H9 (cell line): ENCODE data around the gene LETM1. TPM values are rescaled to one million over a fixed set of nuclear protein-coding genes. Genes with fewer than 3 reads are reported as not detected.

Source experiments
- DNase-seq: peaks from one replicate; pipeline ENCODE4 v3.0.0-alpha.2; 2017
- H2AFZ ChIP-seq: one replicate; pipeline ENCODE4 v1.6.1; 2013; ENCODE audit warnings: mild to moderate bottlenecking, low read length, control low read depth, moderate library complexity
- H2AK5ac ChIP-seq: 2 replicates; pipeline ENCODE4 v1.6.1; 2013; ENCODE audit warnings: low read length, control low read depth, mixed read lengths; ENCODE audit not compliant: insufficient read length
- H2BK120ac ChIP-seq: one replicate; pipeline ENCODE4 v1.6.1; 2013; ENCODE audit warnings: low read depth, mild to moderate bottlenecking, low read length, control low read depth, inconsistent platforms; ENCODE audit not compliant: poor library complexity, severe bottlenecking
- H2BK12ac ChIP-seq: 2 replicates; pipeline ENCODE4 v1.6.1; 2013; ENCODE audit warnings: low read length, control low read depth, mixed read lengths, low read depth; ENCODE audit not compliant: insufficient read length
- H2BK15ac ChIP-seq: 2 replicates; pipeline ENCODE4 v1.6.1; 2013; ENCODE audit warnings: low read depth, low read length, control low read depth
- H2BK20ac ChIP-seq: one replicate; pipeline ENCODE4 v1.6.1; 2013; ENCODE audit warnings: low read depth, mild to moderate bottlenecking, low read length, control low read depth, inconsistent platforms; ENCODE audit not compliant: poor library complexity, severe bottlenecking
- H2BK5ac ChIP-seq: 2 replicates; pipeline ENCODE4 v1.6.1; 2013; ENCODE audit warnings: low read length, control low read depth, mixed read lengths; ENCODE audit not compliant: insufficient read length
- H3K14ac ChIP-seq: 2 replicates; pipeline ENCODE4 v1.6.1; 2013; ENCODE audit warnings: low read length, control low read depth; ENCODE audit not compliant: insufficient read depth
- H3K18ac ChIP-seq: 2 replicates; pipeline ENCODE4 v1.6.1; 2013; ENCODE audit warnings: low read depth, mild to moderate bottlenecking, mixed read lengths, low read length, control low read depth; ENCODE audit not compliant: insufficient read length
- H3K23ac ChIP-seq: 2 replicates; pipeline ENCODE4 v1.6.1; 2013; ENCODE audit warnings: low read length, control low read depth, mixed read lengths, low read depth; ENCODE audit not compliant: insufficient read length
- H3K23me2 ChIP-seq: 2 replicates; pipeline ENCODE4 v1.6.1; 2013; ENCODE audit warnings: low read depth, mild to moderate bottlenecking, mixed read lengths, low read length, control low read depth; ENCODE audit not compliant: insufficient read length, poor library complexity, severe bottlenecking
- H3K27ac ChIP-seq: 2 replicates; pipeline ENCODE4 v1.5.1; 2013; ENCODE audit warnings: low read length, control low read depth, mixed read lengths, low read depth; ENCODE audit not compliant: insufficient read length
- H3K27me3 ChIP-seq: 2 replicates; pipeline ENCODE4 v1.6.1; 2013; ENCODE audit warnings: low read length, control low read depth, inconsistent platforms; ENCODE audit not compliant: insufficient read depth
- H3K4ac ChIP-seq: 2 replicates; pipeline ENCODE4 v1.6.1; 2013; ENCODE audit warnings: low read depth, mild to moderate bottlenecking, control low read depth, inconsistent platforms, low read length, moderate library complexity
- H3K4me1 ChIP-seq: 2 replicates; pipeline ENCODE4 v1.6.1; 2013; ENCODE audit warnings: low read length, control low read depth, inconsistent platforms; ENCODE audit not compliant: insufficient read depth
- H3K4me2 ChIP-seq: 2 replicates; pipeline ENCODE4 v1.6.1; 2013; ENCODE audit warnings: low read length, control low read depth, mixed read lengths; ENCODE audit not compliant: insufficient read length, insufficient read depth
- H3K56ac ChIP-seq: 2 replicates; pipeline ENCODE4 v1.6.1; 2013; ENCODE audit warnings: low read depth, mild to moderate bottlenecking, mixed read lengths, low read length, control low read depth; ENCODE audit not compliant: insufficient read length
- H3K79me1 ChIP-seq: 2 replicates; pipeline ENCODE4 v1.6.1; 2013; ENCODE audit warnings: low read depth, mild to moderate bottlenecking, moderate library complexity, low read length, control low read depth, inconsistent platforms; ENCODE audit not compliant: insufficient read depth, poor library complexity, severe bottlenecking
- H3K79me2 ChIP-seq: 2 replicates; pipeline ENCODE4 v1.6.1; 2013; ENCODE audit warnings: low read length, control low read depth, inconsistent platforms; ENCODE audit not compliant: insufficient read depth
- H3K9ac ChIP-seq: 2 replicates; pipeline ENCODE4 v1.6.1; 2013; ENCODE audit warnings: low read length, control low read depth, mixed read lengths; ENCODE audit not compliant: insufficient read length; ENCODE audit errors: extremely low read depth
- H3K9me3 ChIP-seq: one replicate; pipeline ENCODE4 v1.6.1; 2013; ENCODE audit warnings: low read depth, low read length, inconsistent platforms; ENCODE audit not compliant: control insufficient read depth
- H3T11ph ChIP-seq: one replicate; pipeline ENCODE4 v1.6.1; 2013; ENCODE audit warnings: mild to moderate bottlenecking, low read length, control low read depth, inconsistent platforms
- H4K20me1 ChIP-seq: one replicate; pipeline ENCODE4 v1.6.1; 2013; ENCODE audit not compliant: control insufficient read depth, insufficient read length, insufficient read depth
- H4K5ac ChIP-seq: 2 replicates; pipeline ENCODE4 v1.6.1; 2013; ENCODE audit warnings: low read depth, mild to moderate bottlenecking, mixed read lengths, low read length, control low read depth; ENCODE audit not compliant: insufficient read length
- H4K8ac ChIP-seq: replicated peaks from 2 replicates; pipeline ENCODE4 v1.6.1; 2013; ENCODE audit warnings: low read length, control low read depth, mixed read lengths, low read depth; ENCODE audit not compliant: insufficient read length
- H4K91ac ChIP-seq: 2 replicates; pipeline ENCODE4 v1.6.1; 2013; ENCODE audit warnings: low read depth, mild to moderate bottlenecking, moderate library complexity, mixed read lengths, low read length, control low read depth; ENCODE audit not compliant: insufficient read length
- H3K27ac Mint-ChIP-seq, 3 experiments: 2 replicates in 2 of 3; 3 replicates in 1 of 3; pipeline ENCODE4 v1.8.0; 2020 to 2021; ENCODE audit warnings: mixed read lengths in 3 of 3, mild to moderate bottlenecking in 1 of 3, moderate library complexity in 1 of 3
- H3K27me3 Mint-ChIP-seq: 2 replicates; pipeline ENCODE4 v1.8.0; 2021; ENCODE audit warnings: low read depth, mild to moderate bottlenecking, moderate library complexity, mixed read lengths
- H3K36me3 Mint-ChIP-seq, 3 experiments: 2 replicates in 2 of 3; 3 replicates in 1 of 3; pipeline ENCODE4 v1.8.0; 2020 to 2021; ENCODE audit warnings: low read depth in 3 of 3, mixed read lengths in 3 of 3; ENCODE audit not compliant: insufficient read depth in 1 of 3
- H3K4me1 Mint-ChIP-seq, 2 experiments: 2 replicates each; pipeline ENCODE4 v1.8.0; 2020; ENCODE audit warnings: mixed read lengths in 2 of 2
- H3K4me3 Mint-ChIP-seq, 2 experiments: 2 replicates in 1 of 2; 3 replicates in 1 of 2; pipeline ENCODE4 v1.8.0; 2020 to 2021; ENCODE audit warnings: mild to moderate bottlenecking in 2 of 2, mixed read lengths in 2 of 2, moderate library complexity in 1 of 2
- H3K9me3 Mint-ChIP-seq, 2 experiments: 2 replicates in 1 of 2; 3 replicates in 1 of 2; pipeline ENCODE4 v1.8.0; 2020; ENCODE audit warnings: mild to moderate bottlenecking in 2 of 2, mixed read lengths in 2 of 2, moderate library complexity in 1 of 2
- WGBS: extraction: QIAGEN DNeasy Blood & Tissue Kit; methylation state at CpG from one replicate; pipeline ENCODE4 v1.1.7; 2013; ENCODE audit warnings: missing lambda C conversion rate, low lambda C conversion rate, mixed read lengths; ENCODE audit not compliant: insufficient read length; ENCODE audit errors: extremely low coverage; 5-methylcytosine and 5-hydroxymethylcytosine counted together
- total RNA-seq: library from RNA; stranded (reverse); gene quantifications from 2 replicates; pipeline ENCODE4 v1.2.1, GENCODE V29; 2021
- TF ChIP-seq, protein P1 (sequence below): fragments of 200-600 bp; sonication (generic); conservative IDR thresholded peaks from 3 replicates; pipeline ENCODE4 v1.8.0; 2021; ENCODE audit warnings: antibody characterized with exemption, mild to moderate bottlenecking

Gene LETM1
- total RNA-seq, 1 experiment from 2014 or later: 43.4 TPM

DNA sequence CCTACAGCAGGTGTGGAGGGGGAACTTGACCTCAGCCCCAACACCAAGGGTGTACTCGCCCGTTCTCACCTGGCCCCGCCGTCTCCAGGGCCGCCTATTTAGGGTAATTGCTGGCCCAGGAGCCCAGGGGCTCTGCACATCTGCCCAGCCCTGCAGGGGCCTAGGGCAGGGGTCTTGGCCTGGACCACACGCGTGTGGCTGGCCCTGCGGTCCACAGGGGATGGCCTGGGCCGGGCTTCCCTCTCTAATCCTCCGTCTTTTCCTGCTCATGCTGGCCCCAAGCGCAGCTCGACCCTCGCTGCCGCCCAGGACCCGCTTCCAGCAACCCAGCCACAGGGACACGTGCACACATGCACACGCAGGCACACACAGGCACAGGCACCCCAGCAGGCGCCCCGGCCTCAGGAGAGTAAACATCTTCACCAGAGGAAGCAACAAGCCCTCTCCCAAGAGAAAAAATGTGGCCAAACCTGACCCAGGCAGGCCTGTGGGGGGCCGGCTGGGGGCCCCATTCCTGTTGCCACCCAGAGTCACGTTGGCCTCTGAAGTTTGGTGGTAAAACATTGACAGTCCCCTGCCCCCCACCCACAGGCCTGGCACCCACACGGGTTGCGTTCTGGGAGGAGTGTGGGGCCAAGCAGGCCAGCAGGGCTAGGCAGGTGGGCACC is 87.5 kb downstream of the LETM1 start:
- Histone ChIP-seq H3K23me2 (peaks cover 3% of the 10 kb centered on the region), H4K20me1 (no peaks in the 10 kb centered on the region), H3K56ac (no peak overlapping the region), H3K18ac (no peak overlapping the region), H4K8ac (no peak overlapping the region), H3K4me1 (no peaks in the 10 kb centered on the region; the same call in 1 of the 2 replicates), H3K79me1 (no peaks in the 10 kb centered on the region), H3K9ac (no peak overlapping the region), H3K14ac (no peak overlapping the region; the same call in 1 of the 2 replicates), H2BK12ac (no peak overlapping the region), H4K5ac (no peak overlapping the region), H3T11ph (no peak overlapping the region), H3K23ac (no peak overlapping the region), H3K9me3 (no peaks in the 10 kb centered on the region), H3K27me3 (no peaks in the 10 kb centered on the region), H3K79me2 (no peaks in the 10 kb centered on the region), H3K27ac (no peak overlapping the region), H2AK5ac (no peak overlapping the region), H3K4ac (no peak overlapping the region), H2BK20ac (no peak overlapping the region), H3K4me2 (peak overlapping the region; percentile 40), H2BK15ac (no peak overlapping the region), H2BK5ac (no peak overlapping the region), H2AFZ (no peak overlapping the region), H4K91ac (no peak overlapping the region), H2BK120ac (no peak overlapping the region)
- Mint-ChIP-seq H3K4me3 (peak overlapping the region; percentile 49 to 75), H3K27ac (peak overlapping the region in 1 of 3 experiments; percentile 90; a peak in 1 of 7 replicates), H3K36me3 (no peaks in the 10 kb centered on the region), H3K9me3 (no peaks in the 10 kb centered on the region), H3K4me1 (peaks cover 13 to 29% of the 10 kb centered on the region in 2 experiments), H3K27me3 (peaks cover 15% of the 10 kb centered on the region)
- TF ChIP-seq, protein P1, sequence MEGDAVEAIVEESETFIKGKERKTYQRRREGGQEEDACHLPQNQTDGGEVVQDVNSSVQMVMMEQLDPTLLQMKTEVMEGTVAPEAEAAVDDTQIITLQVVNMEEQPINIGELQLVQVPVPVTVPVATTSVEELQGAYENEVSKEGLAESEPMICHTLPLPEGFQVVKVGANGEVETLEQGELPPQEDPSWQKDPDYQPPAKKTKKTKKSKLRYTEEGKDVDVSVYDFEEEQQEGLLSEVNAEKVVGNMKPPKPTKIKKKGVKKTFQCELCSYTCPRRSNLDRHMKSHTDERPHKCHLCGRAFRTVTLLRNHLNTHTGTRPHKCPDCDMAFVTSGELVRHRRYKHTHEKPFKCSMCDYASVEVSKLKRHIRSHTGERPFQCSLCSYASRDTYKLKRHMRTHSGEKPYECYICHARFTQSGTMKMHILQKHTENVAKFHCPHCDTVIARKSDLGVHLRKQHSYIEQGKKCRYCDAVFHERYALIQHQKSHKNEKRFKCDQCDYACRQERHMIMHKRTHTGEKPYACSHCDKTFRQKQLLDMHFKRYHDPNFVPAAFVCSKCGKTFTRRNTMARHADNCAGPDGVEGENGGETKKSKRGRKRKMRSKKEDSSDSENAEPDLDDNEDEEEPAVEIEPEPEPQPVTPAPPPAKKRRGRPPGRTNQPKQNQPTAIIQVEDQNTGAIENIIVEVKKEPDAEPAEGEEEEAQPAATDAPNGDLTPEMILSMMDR: no peak
- no CpG with 5 or more reads among the region's 23 CpGs for WGBS
- DNase-seq: no peak
